ENCODE results near the gene SIRPD.
"Not testable (repeated sequence)": the region's sequence is repeated elsewhere in the genome, so short reads cannot be mapped to it uniquely, and the experiment has no call there.

The SIRPD gene

GRCh38 chr20:1500496-1500895 is 57.0 kb downstream of the SIRPD start:
- FAIRE-seq (no peak), DNase-seq (ENCODE audit: extremely low spot score, insufficient read length, low read depth) (no peak)

- FAIRE-seq, result no peak
- DNase-seq (ENCODE audit: extremely low spot score, insufficient read length, low read depth), result no peak
These were observed 57.7 kb downstream of the SIRPD start for GRCh38 chr20:1499528-1500420.

GRCh38 chr20:1497371-1497770 is 60.1 kb downstream of the SIRPD start:
- FAIRE-seq; DNase-seq (ENCODE audit: extremely low spot score, insufficient read length, low read depth): not testable (repeated sequence)

GRCh38 chr20:1496930-1497329 is 60.6 kb downstream of the SIRPD start:
- DNase-seq (ENCODE audit: extremely low spot score, insufficient read length, low read depth) (no peak), FAIRE-seq (no peak)

- DNase-seq (ENCODE audit: extremely low spot score, insufficient read length, low read depth) (no peak), FAIRE-seq (no peak)
These were observed 63.1 kb downstream of the SIRPD start for GRCh38 chr20:1494436-1494835.

- DNase-seq (ENCODE audit: extremely low spot score, insufficient read length, low read depth) (no peak), FAIRE-seq (no peak)
These were observed 64.0 kb downstream of the SIRPD start for GRCh38 chr20:1493536-1493935.

- FAIRE-seq (no peak), DNase-seq (ENCODE audit: extremely low spot score, insufficient read length, low read depth) (no peak)
These were observed 65.5 kb downstream of the SIRPD start for GRCh38 chr20:1491860-1492642.

GRCh38 chr20:1491281-1491840 is 66.1 kb downstream of the SIRPD start, which contains the start of gene SIRPB2:
Gene SIRPB2 (minus strand): TSS chr20:1491420. CDS start chr20:1491359, 61 bp downstream.
- DNase-seq (ENCODE audit: extremely low spot score, insufficient read length, low read depth) (no peak), FAIRE-seq (no peak)

- FAIRE-seq (no peak), DNase-seq (ENCODE audit: extremely low spot score, insufficient read length, low read depth) (no peak)
These were observed 66.8 kb downstream of the SIRPD start for GRCh38 chr20:1490643-1491195.

GRCh38 chr20:1489764-1490436 is 67.6 kb downstream of the SIRPD start:
- FAIRE-seq (no peak), DNase-seq (ENCODE audit: extremely low spot score, insufficient read length, low read depth) (no peak)

- DNase-seq (ENCODE audit: extremely low spot score, insufficient read length, low read depth) (no peak), FAIRE-seq (no peak)
These were observed 68.2 kb downstream of the SIRPD start for GRCh38 chr20:1489325-1489724.

- DNase-seq (ENCODE audit: extremely low spot score, insufficient read length, low read depth) (no peak), FAIRE-seq (no peak)
These were observed 70.9 kb downstream of the SIRPD start for GRCh38 chr20:1486566-1486965.

GRCh38 chr20:1484438-1485116 is 72.9 kb downstream of the SIRPD start:
- no peak for FAIRE-seq
- no peak for DNase-seq (ENCODE audit: extremely low spot score, insufficient read length, low read depth)
